Esophagus squamous epithelium (tissue), 4 donors: Measurements from ENCODE around the gene MFAP2.

Experiments
- POLR2A ChIP-seq, 4 donors: fragments of 450-650 bp; IDR thresholded peaks; one replicate each; pipeline ENCODE4 v1.6.1; 2017; ENCODE audit warnings: antibody characterized with exemption in 4 of 4, mild to moderate bottlenecking in 4 of 4, moderate library complexity in 3 of 4
- TF ChIP-seq, protein P1 (sequence below), 6 experiments: fragments of 450-650 bp in 4 of 6; fragments of 200-600 bp in 2 of 6; sonication (generic) in 2 of 6; IDR thresholded peaks; one replicate each; pipeline ENCODE4 v1.5.1; 2016 to 2019; ENCODE audit warnings: antibody characterized with exemption in 6 of 6, mild to moderate bottlenecking in 4 of 6, moderate library complexity in 4 of 6

DNA sequence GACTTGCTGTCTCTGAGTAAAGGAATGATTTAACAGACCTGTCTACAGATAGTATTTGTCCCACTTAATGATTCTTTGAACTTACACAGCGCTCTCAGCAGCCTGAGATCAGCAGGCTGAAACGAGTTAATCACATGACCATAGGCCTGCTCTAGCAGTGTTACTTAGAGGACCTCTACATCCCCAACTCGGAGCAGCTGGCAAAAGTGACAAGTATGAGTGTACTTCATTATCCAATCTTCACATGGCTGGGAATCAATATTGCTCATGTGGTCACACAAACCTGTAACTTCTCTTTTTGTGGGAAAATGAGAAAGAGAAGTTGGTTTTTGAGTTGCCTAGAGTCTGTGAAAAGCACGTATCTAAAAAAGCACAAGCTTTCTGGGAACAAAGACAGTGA lies 42.7 kb upstream of the MFAP2 start:
- TF ChIP-seq, protein P1, sequence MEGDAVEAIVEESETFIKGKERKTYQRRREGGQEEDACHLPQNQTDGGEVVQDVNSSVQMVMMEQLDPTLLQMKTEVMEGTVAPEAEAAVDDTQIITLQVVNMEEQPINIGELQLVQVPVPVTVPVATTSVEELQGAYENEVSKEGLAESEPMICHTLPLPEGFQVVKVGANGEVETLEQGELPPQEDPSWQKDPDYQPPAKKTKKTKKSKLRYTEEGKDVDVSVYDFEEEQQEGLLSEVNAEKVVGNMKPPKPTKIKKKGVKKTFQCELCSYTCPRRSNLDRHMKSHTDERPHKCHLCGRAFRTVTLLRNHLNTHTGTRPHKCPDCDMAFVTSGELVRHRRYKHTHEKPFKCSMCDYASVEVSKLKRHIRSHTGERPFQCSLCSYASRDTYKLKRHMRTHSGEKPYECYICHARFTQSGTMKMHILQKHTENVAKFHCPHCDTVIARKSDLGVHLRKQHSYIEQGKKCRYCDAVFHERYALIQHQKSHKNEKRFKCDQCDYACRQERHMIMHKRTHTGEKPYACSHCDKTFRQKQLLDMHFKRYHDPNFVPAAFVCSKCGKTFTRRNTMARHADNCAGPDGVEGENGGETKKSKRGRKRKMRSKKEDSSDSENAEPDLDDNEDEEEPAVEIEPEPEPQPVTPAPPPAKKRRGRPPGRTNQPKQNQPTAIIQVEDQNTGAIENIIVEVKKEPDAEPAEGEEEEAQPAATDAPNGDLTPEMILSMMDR (IDR thresholded peaks at IDR 0.05): no peak
- TF ChIP-seq POLR2A (IDR thresholded peaks at IDR 0.05): no peak
